Body of pancreas (tissue), 4 donors: ENCODE measurements around the gene WWC2. TPM values are rescaled to one million over a fixed set of nuclear protein-coding genes. Genes with fewer than 3 reads are reported as not detected.

ENCODE experiments used
- ATAC-seq: fragments of 150-250 bp; one replicate; pipeline ENCODE4 v1.9.1; 2016
- DNase-seq, 4 donors: peaks; one replicate each; pipeline ENCODE4 v3.0.0-alpha.2; 2019
- H3K27ac ChIP-seq, 4 donors: fragments of 200-600 bp; sonication (generic); 1 replicate in 3 of 4; 2 replicates in 1 of 4; pipeline versions ENCODE4 v1.5.1 to v1.6.1; 2016 to 2019; ENCODE audit warnings: mild to moderate bottlenecking in 1 of 4, mixed read lengths in 1 of 4, moderate library complexity in 1 of 4
- H3K27me3 ChIP-seq, 2 donors: fragments of 200-600 bp; sonication (generic); one replicate each; pipeline ENCODE4 v1.6.0; 2016; ENCODE audit warnings: mild to moderate bottlenecking in 1 of 2
- H3K36me3 ChIP-seq, 2 donors: fragments of 200-600 bp; sonication (generic); replicated peaks in 1 of 2; 2 replicates each; pipeline ENCODE4 v1.5.1; 2016; ENCODE audit warnings: low read depth in 2 of 2; ENCODE audit not compliant: insufficient read depth in 1 of 2
- H3K4me1 ChIP-seq: fragments of 200-600 bp; sonication (generic); one replicate; pipeline ENCODE4 v1.6.0; 2016
- H3K4me3 ChIP-seq, 2 donors: fragments of 200-600 bp; sonication (generic); 1 replicate in 1 of 2; 2 replicates in 1 of 2; pipeline ENCODE4 v1.5.1; 2016 to 2019
- H3K9me3 ChIP-seq, 3 donors: fragments of 200-600 bp; sonication (generic); 1 replicate in 2 of 3; 2 replicates in 1 of 3; pipeline ENCODE4 v1.5.1; 2016
- CTCF ChIP-seq, 7 experiments: fragments of 450-650 bp in 4 of 7; fragments of 200-600 bp in 3 of 7; sonication (generic) in 3 of 7; IDR thresholded peaks; one replicate each; pipeline ENCODE4 v1.5.1; 2016 to 2019; ENCODE audit warnings: antibody characterized with exemption in 7 of 7
- POLR2A ChIP-seq, 3 donors: fragments of 450-650 bp; IDR thresholded peaks; one replicate each; pipeline ENCODE4 v1.6.1; 2016; ENCODE audit warnings: antibody characterized with exemption in 3 of 3, mild to moderate bottlenecking in 2 of 3
- WGBS, 2 donors: methylation state at CpG; one replicate each; pipeline ENCODE4 v1.1.5; 2017; 5-methylcytosine and 5-hydroxymethylcytosine counted together
- intact Hi-C: fragments of 100-400 bp; cut with DNase I; formaldehyde crosslinking; loops from one replicate; pipeline ENCODE4 v1.15.1; 2023
- total RNA-seq, 2 donors: library from RNA; depleted of rRNA; stranded (reverse); fragments of >200 nt; gene quantifications; one replicate each; pipeline ENCODE4 v1.1.0, GENCODE V29; 2016

The WWC2 gene
- total RNA-seq, 2 donors from 2014 or later: 24.4 to 30.3 TPM

- H3K4me3 ChIP-seq: no peak overlapping the region
- ATAC-seq (no peak), DNase-seq (no peak)
- H3K27ac ChIP-seq: no peak overlapping the region
- peaks cover 7% of the 10 kb centered on the region for H3K4me1 ChIP-seq
- no peaks in the 10 kb centered on the region for H3K36me3 ChIP-seq
- intact Hi-C loops: no loop called here
- H3K27me3 ChIP-seq: no peaks in the 10 kb centered on the region
- WGBS, 2 donors: 63 to 66% methylated on average over 6 of the region's 6 CpGs
- TF ChIP-seq CTCF (IDR thresholded peaks at IDR 0.05) (no peak), POLR2A (IDR thresholded peaks at IDR 0.05) (no peak)
- no peaks in the 10 kb centered on the region for H3K9me3 ChIP-seq
Observed at GRCh38 chr4:183094393-183095198, 4.5 kb upstream of the WWC2 start.

DNA sequence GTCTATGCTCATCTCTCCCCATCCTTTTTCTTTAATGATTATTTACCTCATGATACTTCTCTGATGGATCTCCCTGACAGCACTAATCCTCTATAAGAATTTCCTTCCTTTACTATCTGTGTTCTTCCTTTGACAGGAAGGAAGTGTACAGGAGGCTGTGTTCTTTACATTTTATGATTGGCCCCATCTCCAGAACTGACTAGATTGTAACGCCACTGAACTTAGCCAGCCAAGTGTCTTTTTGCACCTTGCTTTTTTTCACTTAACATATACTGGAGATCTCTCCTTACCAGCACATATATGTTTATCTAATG, 3.9 kb upstream of the WWC2 start:
- WGBS, 2 donors: 91 to 95% methylated on average over 1 of the region's 1 CpG
- intact Hi-C loops: no loop called here

DNA sequence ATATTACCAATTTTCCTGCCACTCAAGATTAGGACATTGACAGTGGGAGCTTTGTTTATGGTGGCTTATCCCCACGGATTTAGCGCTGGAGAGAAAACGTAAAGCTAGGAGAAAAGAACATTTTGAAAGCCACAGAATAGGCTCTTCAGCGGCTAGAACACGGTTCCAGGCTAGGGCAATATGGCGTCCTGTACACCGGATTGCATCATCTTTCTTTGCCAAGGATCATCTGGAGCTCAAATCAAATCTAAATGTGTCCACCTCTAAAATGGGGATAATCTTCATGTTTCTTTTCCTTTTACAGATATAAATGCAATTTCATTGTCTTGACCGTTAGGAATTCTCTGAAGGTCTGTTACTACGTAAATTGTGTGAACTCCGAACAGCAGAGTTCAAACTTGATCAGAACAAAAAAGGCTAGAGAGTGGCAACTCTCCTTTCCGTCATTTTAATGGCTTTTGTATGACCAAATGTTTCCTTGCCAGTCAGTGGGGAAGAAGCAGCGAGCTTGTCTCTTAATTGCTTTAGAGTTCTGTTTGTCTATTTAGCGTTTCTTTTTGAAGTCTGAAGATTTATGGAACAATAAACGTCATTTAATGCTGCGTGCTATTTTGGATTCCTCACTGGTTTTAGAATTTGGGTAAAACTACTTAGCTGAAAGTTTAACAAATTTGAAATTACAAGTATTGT, 2.6 kb upstream of the WWC2 start:
- Histone ChIP-seq H3K27me3 (no peaks in the 10 kb centered on the region), H3K4me1 (peaks cover 9% of the 10 kb centered on the region), H3K9me3 (no peaks in the 10 kb centered on the region), H3K27ac (no peak overlapping the region), H3K36me3 (no peaks in the 10 kb centered on the region), H3K4me3 (no peak overlapping the region)
- no peak for ATAC-seq
- no peak for TF ChIP-seq POLR2A (IDR thresholded peaks at IDR 0.05)
- no peak for TF ChIP-seq CTCF (IDR thresholded peaks at IDR 0.05)
- intact Hi-C loops: no loop called here
- DNase-seq: no peak
- WGBS, 2 donors: 88 to 91% methylated on average over 15 of the region's 15 CpGs

More for the DNA sequence above, 3.9 kb upstream of the WWC2 start:
- Histone ChIP-seq H3K9me3 (no peaks in the 10 kb centered on the region), H3K4me1 (peaks cover 7% of the 10 kb centered on the region), H3K27me3 (no peaks in the 10 kb centered on the region), H3K27ac (no peak overlapping the region), H3K4me3 (no peak overlapping the region), H3K36me3 (no peaks in the 10 kb centered on the region)
- no peak for TF ChIP-seq CTCF (IDR thresholded peaks at IDR 0.05)
- no peak for TF ChIP-seq POLR2A (IDR thresholded peaks at IDR 0.05)
- ATAC-seq: no peak
- no peak for DNase-seq

- WGBS, 2 donors: 72 to 88% methylated on average over 31 to 38 of the region's 43 CpGs
- Histone ChIP-seq H3K4me3 (peak overlapping the region in 1 of 2 donors; percentile 70), H3K36me3 (no peaks in the 10 kb centered on the region), H3K9me3 (no peaks in the 10 kb centered on the region), H3K4me1 (peaks cover 19% of the 10 kb centered on the region), H3K27me3 (no peaks in the 10 kb centered on the region), H3K27ac (peak overlapping the region; percentile 88 to 96 (median 92))
- DNase-seq: peak in 3 of 4 donors; percentile 3 to 19 (median 15)
- intact Hi-C loops: no loop called here
- no peak for ATAC-seq
- TF ChIP-seq POLR2A (IDR thresholded peaks at IDR 0.05) (no peak), CTCF (IDR thresholded peaks at IDR 0.05) (no peak)
Observed at GRCh38 chr4:183097231-183098018, 1.6 kb upstream of the WWC2 start.
